H1 (cell line): Measurements from ENCODE around the gene SOX6. TPM values are rescaled to one million over a fixed set of nuclear protein-coding genes. Genes with fewer than 3 reads are reported as not detected.

Experiments
- EGR1 ChIP-seq: IDR thresholded peaks from 2 replicates; pipeline ENCODE4 v1.6.1; 2011; ENCODE audit warnings: low read depth, low read length, borderline replicate concordance
- EZH2 ChIP-seq: fragments of 200-600 bp; sonication (generic); IDR thresholded peaks from 2 replicates; pipeline ENCODE4 v1.7.1; 2012; ENCODE audit warnings: low read depth, mild to moderate bottlenecking, moderate library complexity, low read length, inconsistent platforms; ENCODE audit not compliant: severe bottlenecking
- POLR2A ChIP-seq, 2 experiments: IDR thresholded peaks; 1 replicate in 1 of 2; 2 replicates in 1 of 2; pipeline ENCODE4 v1.6.1; 2011; ENCODE audit warnings: low read depth in 2 of 2, low read length in 2 of 2, mild to moderate bottlenecking in 2 of 2; ENCODE audit errors: control extremely low read depth in 1 of 2
- POLR2AphosphoS5 ChIP-seq: IDR thresholded peaks from 2 replicates; pipeline ENCODE4 v1.6.1; 2011; ENCODE audit warnings: low read depth, low read length
- TAF7 ChIP-seq: optimal IDR thresholded peaks from 2 replicates; pipeline ENCODE3; 2011; ENCODE audit warnings: low read depth, mild to moderate bottlenecking, inconsistent platforms, low read length, moderate library complexity, borderline replicate concordance
- polyA plus RNA-seq, 7 experiments: library from polyadenylated mRNA; depleted of rRNA in 3 of 7; stranded (reverse) in 5 of 7; unstranded in 2 of 7; fragments of >200 nt in 5 of 7; fragments of 200-250 nt in 2 of 7; gene quantifications; 1 replicate in 5 of 7; 2 replicates in 1 of 7; 4 replicates in 1 of 7; pipeline versions ENCODE4 v1.2.1 to v1.2.3, GENCODE V29; 2011 to 2013; ENCODE audit warnings: missing spikeins in 2 of 7, mixed read lengths in 2 of 7
- total RNA-seq: library from RNA; stranded (reverse); fragmentation: NEBNext Ultra II Directional; extraction: Animal tissue kit (Norgen Biotek cat#: 25700); gene quantifications from 2 replicates; pipeline ENCODE4 v1.2.1, GENCODE V29; 2021
- TF ChIP-seq, protein P1 (sequence below): IDR thresholded peaks from 2 replicates; pipeline ENCODE4 v1.6.1; 2011; ENCODE audit warnings: low read depth, mild to moderate bottlenecking, low read length; ENCODE audit not compliant: insufficient read depth

SOX6 gene
- total and polyA plus RNA-seq, 2 of the 8 experiments (the other 6 are each of a cell fraction or from before 2014, with no cell fraction given): 0.09 TPM; not detected in 1

DNA sequence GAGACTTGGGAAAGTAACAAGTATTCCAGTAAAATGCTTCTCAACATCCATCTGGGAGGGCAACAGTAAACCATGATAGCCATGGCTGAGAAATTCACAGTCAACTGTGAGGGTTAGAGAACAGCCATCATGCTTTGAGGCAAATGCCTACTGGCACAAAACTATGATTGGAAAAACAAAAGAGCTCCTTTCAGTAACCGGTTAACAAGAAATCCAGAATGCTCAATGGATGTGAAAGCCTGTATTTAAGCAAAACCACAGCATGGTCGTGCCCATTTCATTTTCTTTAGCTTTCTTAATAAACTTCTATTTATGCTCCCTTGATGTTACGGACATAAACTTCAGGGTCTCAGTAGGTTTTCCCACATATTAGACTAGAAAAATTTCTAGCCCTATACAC lies 139.5 kb downstream of the SOX6 start (continued):
- TF ChIP-seq POLR2A (IDR thresholded peaks at IDR 0.05; ENCODE audit: control extremely low read depth in 1 of 2, low read depth in 2 of 2, low read length in 2 of 2) (no peak), POLR2AphosphoS5 (no peak), EZH2 (no peak), EGR1 (no peak), TAF7 (no peak)
- TF ChIP-seq, protein P1, sequence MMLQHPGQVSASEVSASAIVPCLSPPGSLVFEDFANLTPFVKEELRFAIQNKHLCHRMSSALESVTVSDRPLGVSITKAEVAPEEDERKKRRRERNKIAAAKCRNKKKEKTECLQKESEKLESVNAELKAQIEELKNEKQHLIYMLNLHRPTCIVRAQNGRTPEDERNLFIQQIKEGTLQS: no peak
- TF ChIP-seq, all 59 proteins: peak for 0
